ENCODE measurements around the gene TALDO1.

The TALDO1 gene

DNA sequence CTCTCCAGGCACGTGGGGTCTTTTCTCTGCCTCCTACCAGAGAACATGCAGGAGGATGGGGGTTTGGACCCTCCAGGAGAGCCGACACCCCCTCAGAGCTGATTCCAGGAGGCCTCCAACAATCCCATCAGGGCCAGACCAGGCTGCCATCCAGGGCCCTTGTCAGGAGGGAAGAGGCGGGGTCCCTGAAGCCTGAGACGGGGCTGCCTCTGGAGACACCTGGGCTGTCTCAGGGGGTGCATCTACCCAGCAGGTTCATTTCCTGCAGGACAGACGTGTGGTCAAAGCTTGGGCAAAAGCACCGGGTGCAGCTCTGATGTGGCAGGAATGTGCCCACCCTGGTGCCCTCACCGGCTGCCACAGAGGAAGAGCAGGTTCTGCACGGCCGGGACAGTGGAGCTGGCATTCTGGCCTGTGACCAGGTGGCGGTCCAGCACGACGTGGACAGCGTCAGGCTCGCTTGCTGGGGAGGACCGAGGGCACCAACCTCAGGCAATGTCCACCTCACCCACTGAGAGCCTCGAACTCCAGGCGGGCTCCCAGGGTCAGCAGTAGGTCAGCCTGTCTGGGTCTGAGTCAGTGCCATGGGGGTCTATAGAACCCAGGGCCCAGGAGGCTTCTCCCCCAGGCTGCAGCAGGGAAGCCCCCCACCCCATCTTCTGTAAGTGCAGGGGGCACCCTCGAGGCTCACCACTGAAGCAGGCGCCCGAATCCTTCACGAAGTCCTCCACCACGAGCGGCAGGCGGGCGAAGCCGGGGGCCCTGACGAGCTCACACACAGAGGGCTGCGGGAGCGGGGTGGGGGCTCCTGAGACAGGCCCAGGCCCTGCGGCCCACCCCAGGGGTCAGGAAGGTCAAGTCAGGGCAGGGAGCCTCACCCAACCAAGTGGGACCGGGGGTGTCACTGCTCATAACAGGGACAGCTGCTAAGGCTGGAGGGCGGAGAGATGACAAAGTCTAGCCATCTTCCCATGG lies 23.7 kb downstream of the TALDO1 start:
- no peak for DNase-seq

GRCh38 chr11:771617-772204 lies 24.4 kb downstream of the TALDO1 start:
- DNase-seq: no peak

- DNase-seq: no peak
Observed at GRCh38 chr11:772429-773390, 25.4 kb downstream of the TALDO1 start.

- no peak for DNase-seq
Observed at GRCh38 chr11:773425-773824, 26.2 kb downstream of the TALDO1 start.

GRCh38 chr11:773830-774229 lies 26.6 kb downstream of the TALDO1 start:
- no peak for DNase-seq

- no peak for DNase-seq
Observed at GRCh38 chr11:774873-775592, 27.8 kb downstream of the TALDO1 start.

DNA sequence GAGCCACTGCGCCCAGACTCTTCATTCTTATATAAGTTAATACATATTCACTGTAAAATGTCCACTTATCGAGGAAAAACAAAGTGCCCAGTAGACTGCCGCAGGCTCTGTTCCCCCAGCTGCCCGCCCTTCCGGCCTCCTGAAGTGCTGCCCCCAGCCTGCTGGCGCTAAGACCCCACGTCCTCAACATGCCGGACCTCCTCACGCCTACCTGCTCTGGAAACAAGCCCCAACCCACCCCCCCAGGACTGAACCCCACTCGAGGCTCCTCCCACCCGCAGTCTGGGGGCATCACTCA lies 28.9 kb downstream of the TALDO1 start:
- no peak for DNase-seq

DNA sequence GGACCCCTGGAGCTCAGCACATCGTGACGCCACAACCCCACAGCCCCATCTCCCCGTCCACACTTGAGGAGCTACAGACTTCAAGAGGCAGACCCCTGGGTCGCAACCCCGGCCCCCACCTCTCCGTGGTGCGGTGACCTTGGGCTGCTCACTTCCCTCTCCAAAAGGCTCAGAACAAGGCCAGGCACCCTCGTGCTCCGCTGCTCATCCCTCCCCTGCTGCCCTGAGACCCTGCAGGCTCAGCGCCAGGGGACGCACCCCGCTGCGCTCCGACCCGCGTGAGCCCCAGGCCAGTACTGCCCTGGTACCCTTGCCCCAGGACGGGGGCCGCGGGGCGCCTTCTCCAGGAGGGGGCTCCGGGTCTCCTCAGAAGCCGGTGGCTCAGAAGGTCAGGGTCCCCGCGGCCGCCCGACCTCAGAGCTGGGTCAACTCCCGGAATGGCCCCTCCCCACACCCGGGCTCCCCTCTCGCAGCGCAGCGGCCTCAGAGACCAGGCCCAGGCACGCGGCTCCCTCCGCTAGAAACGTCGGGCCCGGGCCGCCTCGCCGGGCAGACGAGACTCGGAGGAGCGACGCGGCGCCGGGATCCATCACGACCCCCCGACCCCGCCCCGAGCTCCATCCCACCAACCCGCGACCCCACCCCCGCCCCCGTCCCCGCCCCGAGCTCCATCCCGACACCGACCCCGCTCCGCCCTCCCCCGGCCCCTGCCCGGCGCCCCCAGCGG lies 29.5 kb downstream of the TALDO1 start:
- DNase-seq: peak in 1 of 2 donors; percentile 17

DNA sequence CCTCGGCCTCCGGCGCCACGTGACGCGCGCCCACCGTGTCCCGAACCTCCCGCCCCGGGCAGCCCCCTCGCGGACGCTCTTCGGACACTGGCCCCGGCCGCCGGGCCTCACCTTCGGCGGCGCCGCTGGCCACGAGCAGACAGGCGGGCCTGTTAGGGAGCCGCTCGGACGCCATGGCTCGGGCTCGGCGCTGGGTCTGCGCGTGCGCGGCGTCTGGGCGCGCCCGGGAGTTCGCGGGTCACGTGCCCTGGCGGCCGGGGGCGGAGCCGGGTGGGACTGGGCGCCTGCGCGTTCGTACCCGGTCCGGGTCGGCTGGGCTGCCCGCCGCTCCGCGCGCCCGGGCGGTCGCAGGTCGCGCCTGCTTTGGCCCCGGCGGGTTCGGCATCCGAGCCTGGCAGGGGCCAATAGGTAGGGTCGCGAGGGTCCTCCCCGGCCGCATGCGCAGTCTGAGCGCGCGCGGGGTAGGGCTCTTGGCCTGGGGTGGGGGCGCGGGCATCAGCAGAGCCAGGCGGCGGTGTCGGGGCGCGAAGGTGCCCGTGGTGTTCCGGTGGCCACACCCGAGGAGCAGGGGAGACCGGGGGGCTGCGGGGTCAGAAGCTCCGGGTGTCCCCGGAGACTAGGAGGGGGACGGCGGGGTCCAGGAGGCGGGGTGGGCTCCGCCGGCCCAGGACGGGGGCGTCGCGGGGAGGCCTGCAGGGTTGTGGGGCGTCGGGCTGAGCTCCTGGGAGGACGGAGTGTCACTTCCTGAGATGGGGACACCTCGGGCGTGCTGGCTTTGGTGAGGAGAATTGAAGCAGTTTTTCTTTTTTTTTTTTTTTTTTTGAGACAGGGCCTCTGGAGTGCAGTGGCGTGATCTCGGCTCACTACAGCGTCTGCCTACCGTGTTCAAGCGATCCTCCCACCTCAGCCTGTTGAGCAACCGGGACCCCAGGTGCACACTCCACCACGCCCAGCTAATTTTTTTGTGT lies 30.3 kb downstream of the TALDO1 start, which contains the start of gene GATD1:
TSS of gene GATD1 (minus strand) at position 200 of the 968 bp plus-strand sequence. CDS start at position 175, 25 bp downstream.
- peak; percentile 81 to 93 for DNase-seq

- no peak for DNase-seq
Observed at GRCh38 chr11:778976-779954, 32.0 kb downstream of the TALDO1 start.

- no peak for DNase-seq
Observed at GRCh38 chr11:779955-780532, 32.8 kb downstream of the TALDO1 start.

DNA sequence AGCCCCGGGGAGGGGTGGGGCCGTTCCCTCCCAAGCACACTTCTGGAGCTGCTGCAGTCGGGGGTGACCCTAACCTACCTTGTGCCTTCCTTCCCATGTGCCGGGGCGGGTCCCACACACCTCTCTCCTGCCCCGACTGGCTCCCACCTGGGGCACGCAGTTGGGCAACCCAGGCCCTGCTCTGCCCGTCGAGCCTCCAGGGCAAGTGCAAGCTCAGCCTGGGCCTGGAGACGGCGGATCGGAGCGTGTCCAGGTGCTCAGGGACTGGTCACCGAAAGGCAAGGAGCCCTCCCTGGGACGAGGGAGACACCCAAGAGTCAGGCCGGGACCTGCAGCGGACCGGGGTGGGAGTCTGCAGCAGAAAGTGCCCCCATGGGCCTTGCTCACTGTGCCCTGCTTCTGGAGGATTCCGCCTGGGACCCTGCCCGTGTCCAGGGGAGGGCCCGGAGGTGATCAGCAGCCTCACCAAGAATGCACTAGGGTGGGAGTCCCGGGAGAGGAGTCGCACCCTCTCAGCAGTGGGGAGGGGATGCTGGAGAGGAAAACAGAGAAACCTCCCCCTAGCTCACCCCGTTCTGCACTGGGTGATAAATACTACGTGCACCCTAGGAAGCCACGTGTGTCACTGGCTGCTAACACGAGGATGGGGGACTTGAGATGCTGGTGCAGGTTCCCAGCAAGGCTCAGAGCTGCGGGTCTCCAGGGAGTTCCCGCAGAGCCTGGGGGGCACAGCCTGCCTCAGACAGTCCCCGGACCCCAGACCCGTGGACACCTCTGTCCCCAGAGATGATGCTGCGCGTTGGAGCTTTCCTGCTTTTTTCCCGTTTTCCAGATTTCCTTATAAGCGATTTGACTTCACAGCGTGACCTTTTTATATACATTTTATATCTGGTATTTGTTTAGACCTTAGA lies 35.3 kb downstream of the TALDO1 start:
- DNase-seq: no peak

DNA sequence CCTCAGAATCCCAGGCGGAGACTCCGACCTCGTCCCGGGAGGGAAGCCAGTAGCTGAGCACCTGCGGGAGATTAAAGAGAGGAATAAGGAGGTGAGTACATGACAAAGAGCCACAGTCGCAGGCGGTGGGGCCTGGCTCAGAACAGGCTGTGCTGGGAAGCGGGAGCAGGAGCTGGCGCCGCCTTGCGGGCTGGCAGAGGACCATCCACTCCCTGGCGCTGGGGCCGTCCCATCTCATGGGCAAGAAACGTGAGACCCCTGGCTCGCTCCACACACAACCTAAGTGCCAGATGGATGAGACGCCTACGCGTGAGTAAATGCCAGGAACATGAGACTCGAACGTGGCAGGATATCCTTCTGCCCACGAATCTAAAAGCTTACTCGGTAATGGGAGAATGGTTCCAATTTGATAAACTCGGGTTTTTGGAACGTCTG lies 36.3 kb downstream of the TALDO1 start:
- DNase-seq: no peak

DNA sequence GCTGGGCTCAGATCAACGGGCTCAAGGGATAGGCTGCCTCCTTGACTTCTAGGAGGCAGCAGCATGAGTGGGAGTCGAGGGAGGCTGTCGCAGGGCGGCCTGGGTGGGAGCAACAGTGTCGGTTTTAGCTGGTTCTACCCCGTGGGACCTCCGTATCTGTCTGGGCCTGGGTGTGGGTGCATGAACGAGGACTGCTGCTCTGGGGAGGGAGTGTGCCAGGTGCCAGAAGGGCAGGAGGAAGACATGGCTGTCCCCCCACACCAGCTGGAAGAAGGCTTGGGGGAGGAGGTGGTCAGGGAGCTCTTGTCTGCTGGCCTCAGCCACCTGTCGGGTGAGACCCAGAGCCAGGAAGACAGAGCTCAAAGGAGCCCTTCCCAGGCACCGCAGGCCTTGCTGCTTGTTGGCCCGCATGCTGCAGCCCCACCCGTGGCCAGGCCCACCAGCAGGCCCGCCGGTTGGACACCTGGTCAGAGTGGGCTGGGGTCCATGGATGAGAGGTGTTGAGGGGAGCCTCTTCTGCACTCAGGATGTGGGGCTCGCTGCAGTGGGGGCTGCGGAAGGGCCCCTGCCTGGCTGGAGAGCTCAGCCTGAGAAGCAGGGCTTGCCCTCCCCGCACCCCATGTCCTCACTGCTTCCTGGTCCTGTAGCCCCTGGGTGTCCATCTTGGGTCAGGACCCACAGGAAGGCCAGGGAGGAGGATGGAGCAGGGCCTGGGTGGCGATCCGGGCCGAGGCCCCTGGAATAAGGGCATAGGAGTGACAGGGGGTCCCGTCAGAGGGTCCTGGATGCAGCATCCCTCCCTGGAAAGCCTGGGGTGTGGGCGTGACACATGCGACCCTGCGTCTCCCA lies 39.2 kb downstream of the TALDO1 start:
- no peak for DNase-seq

GRCh38 chr11:787084-787675 lies 39.9 kb downstream of the TALDO1 start:
- no peak for DNase-seq

GRCh38 chr11:788009-788640 lies 40.9 kb downstream of the TALDO1 start:
- no peak for DNase-seq

Measured in inflammatory macrophage treated with lipopolysaccharide for 1 hour (primary cell).